PFSK-1 (cell line): ENCODE data around the gene FMN1.

Experiments
- POLR2AphosphoS5 ChIP-seq: IDR thresholded peaks from 2 replicates; pipeline ENCODE4 v1.6.1; 2012; ENCODE audit warnings: low read depth, mild to moderate bottlenecking, control low read depth, low read length, moderate library complexity
- REST ChIP-seq, 2 experiments: IDR thresholded peaks; 2 replicates each; pipeline versions ENCODE4 v1.6.1 to v1.8.0; 2011 to 2012; ENCODE audit warnings: low read depth in 2 of 2, low read length in 2 of 2, control low read depth in 1 of 2, inconsistent platforms in 1 of 2, mild to moderate bottlenecking in 1 of 2, moderate library complexity in 1 of 2; ENCODE audit not compliant: insufficient read depth in 1 of 2
- SIN3A ChIP-seq: IDR thresholded peaks from 2 replicates; pipeline ENCODE4 v1.6.1; 2012; ENCODE audit warnings: mild to moderate bottlenecking, low read length, moderate library complexity, borderline replicate concordance; ENCODE audit not compliant: insufficient read depth
- TAF1 ChIP-seq: IDR thresholded peaks from 2 replicates; pipeline ENCODE4 v1.6.1; 2012; ENCODE audit warnings: low read length, control low read depth, borderline replicate concordance; ENCODE audit not compliant: insufficient read depth

GRCh38 chr15:33124279-33124678 is 70.2 kb downstream of the FMN1 start:
- TF ChIP-seq REST (IDR thresholded peaks at IDR 0.05; ENCODE audit: insufficient read depth in 1 of 2, low read depth in 2 of 2, low read length in 2 of 2) (no peak), SIN3A (no peak), TAF1 (no peak), POLR2AphosphoS5 (no peak)
